Measurements from ENCODE around the gene DUSP22.
"Not testable (repeated sequence)": the region's sequence is repeated elsewhere in the genome, so short reads cannot be mapped to it uniquely, and the experiment has no call there.

Gene DUSP22

DNA sequence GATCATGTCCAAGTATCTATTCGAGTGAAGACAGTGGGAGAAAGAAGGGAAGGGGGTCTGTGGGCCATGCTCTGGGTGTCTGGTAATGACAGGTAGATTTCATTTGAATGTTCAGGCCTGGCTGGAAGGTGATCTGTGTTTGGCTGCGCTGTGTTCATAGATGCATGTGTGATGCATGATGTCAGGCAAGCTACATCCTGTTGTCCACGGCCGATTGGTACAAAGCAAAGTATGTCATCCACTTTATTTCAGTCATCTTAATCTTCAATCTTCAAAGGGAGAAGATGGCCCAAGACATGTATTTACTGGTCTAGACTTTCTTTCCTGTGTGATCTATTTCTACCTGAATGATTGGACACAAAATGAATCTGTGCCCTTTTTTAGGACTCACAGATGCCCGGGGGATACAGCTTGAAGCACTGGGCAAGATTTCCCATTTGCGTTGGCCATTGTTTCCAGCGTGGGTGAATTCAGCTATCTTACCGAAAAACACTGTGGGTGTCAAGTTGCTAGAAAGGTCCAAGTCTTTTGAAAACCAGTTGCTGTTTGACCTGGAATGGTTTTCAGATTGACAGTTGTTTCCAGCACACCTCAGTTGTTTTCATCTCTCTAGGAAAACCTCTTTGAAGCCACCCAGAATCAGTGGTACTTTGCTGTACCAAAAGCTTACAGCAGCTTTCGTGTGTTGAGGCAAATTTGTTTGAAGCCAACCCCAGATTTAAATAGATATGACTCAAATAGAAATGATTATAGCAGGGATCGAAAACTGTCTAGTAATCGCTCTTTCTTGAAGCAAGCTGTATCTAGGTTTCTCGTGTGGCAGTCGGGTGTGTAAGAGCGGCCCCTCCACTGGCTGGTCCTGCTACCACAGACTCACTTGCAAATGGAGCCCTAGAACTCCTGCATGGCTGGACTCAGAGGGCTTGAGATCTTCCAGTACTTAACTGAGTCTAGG lies 27.2 kb downstream of the DUSP22 start:
- no peak overlapping the region for H3K4me3 ChIP-seq (ENCODE audit: low read length)
- no peak for DNase-seq (ENCODE audit: low read depth, low spot score)

DNA sequence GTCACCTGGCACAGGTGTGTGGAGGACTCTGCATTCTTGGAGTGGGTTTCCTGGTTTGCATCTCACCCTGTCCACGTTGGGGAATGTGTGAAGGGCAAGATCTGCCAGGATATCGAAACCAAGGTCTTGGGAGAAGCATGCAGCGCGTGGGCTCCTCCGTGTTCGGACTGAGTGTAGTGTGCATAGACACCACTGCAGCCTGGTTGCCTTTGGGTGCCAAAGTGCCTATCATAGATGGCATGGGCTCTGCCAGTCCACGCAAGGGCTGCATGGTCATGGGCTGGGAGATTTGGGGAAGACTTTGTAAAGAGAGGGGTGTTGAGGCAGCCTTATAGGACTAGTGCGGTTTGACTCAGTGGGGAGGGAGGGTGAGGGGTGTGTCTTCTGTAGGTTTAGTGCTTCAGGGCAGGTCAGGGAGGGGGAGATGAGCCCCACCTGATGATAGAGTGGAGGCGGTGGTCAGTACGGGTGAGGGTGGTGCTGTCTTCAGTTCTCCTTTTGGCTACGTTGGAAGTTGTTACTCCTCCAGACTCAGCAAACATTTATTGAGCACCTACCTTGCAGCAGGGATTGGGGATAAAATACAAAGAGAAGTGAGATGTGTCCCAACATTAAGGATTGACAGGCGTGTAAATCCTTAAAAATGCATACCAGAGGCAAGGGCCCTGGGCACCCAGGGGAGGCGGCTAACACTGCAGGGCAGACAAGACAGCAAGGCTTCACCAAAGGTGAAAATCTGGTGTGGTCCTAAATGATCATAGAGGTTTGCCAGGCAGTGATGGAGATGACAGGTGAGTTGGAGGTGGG lies 28.3 kb downstream of the DUSP22 start:
- H3K4me3 ChIP-seq (ENCODE audit: low read length): no peak overlapping the region
- DNase-seq (ENCODE audit: low read depth, low spot score): no peak

- no peak overlapping the region for H3K4me3 ChIP-seq (ENCODE audit: low read length)
- DNase-seq (ENCODE audit: low read depth, low spot score): no peak
These were observed 28.8 kb downstream of the DUSP22 start for GRCh38 chr6:321158-321438.

DNA sequence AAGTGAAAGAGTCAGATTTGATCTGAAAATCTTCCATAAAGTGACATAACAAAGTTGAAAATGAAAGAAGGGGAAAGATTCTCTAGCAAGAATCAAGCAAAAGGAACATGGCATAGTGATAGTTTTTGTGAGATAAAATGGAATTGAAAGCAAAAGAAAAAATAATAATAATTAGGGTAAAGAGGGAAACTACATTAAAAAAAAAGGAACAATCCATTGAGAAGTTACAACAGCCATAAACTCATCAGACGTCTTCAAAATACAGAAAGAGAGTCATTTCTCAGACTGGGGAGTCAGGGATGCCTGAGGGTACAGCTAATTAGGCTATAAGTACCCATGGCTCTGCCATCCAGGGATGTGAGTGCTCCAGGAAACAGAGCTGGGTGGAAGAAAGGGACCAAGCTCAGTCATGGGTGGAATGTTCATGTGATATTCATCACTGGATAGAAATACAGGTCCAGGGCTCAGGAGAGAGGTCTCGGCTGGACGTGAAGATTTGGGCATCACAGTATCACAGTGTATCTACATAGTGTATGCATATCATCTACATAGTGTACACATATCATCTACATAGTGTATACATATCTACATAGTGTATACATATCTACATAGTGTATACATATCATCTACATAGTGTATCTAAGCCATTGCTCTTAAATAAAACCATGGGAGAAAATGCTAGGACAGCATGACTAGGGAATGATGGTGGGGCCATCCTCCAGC lies 29.4 kb downstream of the DUSP22 start:
- no peak for DNase-seq (ENCODE audit: low read depth, low spot score)
- no peak overlapping the region for H3K4me3 ChIP-seq (ENCODE audit: low read length)

GRCh38 chr6:322259-322930 lies 30.1 kb downstream of the DUSP22 start:
- H3K4me3 ChIP-seq (ENCODE audit: low read length): no peak overlapping the region
- no peak for DNase-seq (ENCODE audit: low read depth, low spot score)

GRCh38 chr6:322940-323729 lies 30.8 kb downstream of the DUSP22 start:
- no peak for DNase-seq (ENCODE audit: low read depth, low spot score)
- no peak overlapping the region for H3K4me3 ChIP-seq (ENCODE audit: low read length)

DNA sequence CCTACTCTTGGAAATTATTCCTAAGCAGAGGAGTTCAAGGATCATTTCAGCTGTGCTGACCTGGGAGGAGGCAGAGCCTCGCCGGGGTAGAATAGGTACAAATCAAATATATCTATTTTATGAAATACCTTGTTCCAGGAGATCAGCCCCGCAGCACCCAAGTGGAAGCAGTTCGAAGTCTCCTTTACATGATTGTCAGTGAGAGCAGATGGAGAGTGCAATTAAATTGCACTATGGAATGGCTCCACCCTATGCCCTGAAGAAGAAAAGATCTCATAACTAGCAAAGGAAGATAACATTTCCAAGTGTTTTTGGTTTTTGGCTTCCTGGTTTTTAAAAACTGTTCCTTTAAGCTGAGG lies 31.4 kb downstream of the DUSP22 start:
- H3K4me3 ChIP-seq (ENCODE audit: low read length): no peak overlapping the region
- no peak for DNase-seq (ENCODE audit: low read depth, low spot score)

DNA sequence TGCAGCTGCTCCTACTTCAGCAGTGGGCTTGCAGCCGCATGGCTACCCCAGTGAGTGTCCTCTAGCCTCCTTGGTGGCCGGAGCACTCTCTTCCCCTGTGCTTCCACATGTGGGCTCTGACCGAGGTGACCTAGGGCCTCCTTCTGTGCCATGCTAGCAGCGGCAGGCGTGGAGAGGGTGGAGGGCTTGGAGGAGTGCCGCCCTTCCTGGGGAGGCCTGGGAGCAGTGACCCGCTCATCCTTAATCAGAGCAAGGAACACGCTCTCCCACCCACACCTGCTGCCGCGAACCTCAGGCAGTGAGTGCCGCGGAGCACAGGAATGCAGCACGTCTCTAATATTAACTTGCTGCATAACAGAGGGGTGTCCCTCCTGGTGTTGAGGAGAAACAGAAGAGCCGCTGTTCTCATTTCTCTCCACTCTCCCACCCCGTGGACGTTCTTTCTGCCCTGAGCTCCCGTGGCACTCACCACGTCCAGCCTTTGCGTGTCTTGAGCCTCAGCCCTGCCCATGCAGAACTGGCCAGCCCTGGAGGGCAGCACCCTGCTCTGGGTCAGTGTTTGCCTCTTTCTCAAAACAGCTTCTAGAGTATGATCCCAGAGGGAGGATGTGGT lies 31.9 kb downstream of the DUSP22 start:
- no peak overlapping the region for H3K4me3 ChIP-seq (ENCODE audit: low read length)
- no peak for DNase-seq (ENCODE audit: low read depth, low spot score)

- DNase-seq (ENCODE audit: low read depth, low spot score): no peak
- H3K4me3 ChIP-seq (ENCODE audit: low read length): no peak overlapping the region
These were observed 32.4 kb downstream of the DUSP22 start for GRCh38 chr6:324729-325125.

DNA sequence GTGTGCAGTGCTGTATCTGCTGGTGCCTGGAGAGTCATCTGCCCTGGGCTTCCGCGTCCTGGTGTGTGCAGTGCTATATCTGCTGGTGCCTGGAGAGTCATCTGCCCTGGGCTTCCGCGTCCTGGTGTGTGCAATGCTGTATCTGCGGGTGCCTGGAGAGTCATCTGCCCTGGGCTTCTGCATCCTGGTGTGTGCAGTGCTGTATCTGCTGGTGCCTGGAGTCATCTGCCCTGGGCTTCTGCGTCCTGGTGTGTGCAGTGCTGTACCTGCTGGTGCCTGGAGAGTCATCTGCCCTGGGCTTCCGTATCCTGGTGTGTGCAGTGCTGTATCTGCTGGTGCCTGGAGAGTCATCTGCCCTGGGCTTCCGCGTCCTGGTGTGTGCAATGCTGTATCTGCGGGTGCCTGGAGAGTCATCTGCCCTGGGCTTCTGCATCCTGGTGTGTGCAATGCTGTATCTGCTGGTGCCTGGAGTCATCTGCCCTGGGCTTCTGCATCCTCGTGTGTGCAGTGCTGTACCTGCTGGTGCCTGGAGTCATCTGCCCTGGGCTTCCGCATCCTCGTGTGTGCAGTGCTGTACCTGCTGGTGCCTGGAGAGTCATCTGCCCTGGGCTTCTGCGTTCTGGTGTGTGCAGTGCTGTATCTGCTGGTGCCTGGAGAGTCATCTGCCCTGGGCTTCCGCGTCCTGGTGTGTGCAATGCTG lies 33.0 kb downstream of the DUSP22 start:
- not testable (repeated sequence) for DNase-seq (ENCODE audit: low read depth, low spot score); H3K4me3 ChIP-seq (ENCODE audit: low read length)

GRCh38 chr6:326066-326465 lies 33.8 kb downstream of the DUSP22 start:
- not testable (repeated sequence) for DNase-seq (ENCODE audit: low read depth, low spot score); H3K4me3 ChIP-seq (ENCODE audit: low read length)

GRCh38 chr6:326896-327537 lies 34.7 kb downstream of the DUSP22 start:
- no peak for DNase-seq (ENCODE audit: low read depth, low spot score)
- no peak overlapping the region for H3K4me3 ChIP-seq (ENCODE audit: low read length)

DNA sequence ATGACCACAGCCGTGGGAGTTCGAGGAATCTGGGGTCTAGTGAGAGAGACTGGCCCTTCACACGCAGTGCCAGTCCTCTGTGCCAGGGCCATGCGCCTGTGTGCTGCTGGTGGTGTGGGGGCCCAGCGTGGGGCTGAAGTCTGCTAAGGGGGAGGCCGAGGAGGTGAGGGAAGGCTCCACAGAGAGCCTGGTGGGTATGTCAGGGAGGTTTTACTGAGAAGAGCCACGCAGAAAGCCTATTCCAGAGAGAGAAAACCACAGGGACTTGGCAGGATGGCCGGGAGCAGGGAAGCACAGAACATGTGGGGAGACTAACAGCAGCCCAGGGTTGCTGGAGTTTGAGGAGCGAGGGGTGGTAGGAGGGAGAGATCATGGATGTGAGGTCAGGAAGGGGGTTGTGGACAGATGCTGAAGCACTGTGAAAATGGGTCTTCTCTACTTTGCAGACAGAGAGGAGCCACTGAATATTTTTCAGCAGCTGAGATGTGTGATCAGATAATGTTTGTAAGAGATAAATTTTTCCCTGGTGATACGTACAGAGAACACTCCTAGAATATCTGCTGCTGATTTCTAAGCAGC lies 35.3 kb downstream of the DUSP22 start:
- DNase-seq (ENCODE audit: low read depth, low spot score): no peak
- no peak overlapping the region for H3K4me3 ChIP-seq (ENCODE audit: low read length)

GRCh38 chr6:328136-328670 lies 35.9 kb downstream of the DUSP22 start:
- no peak for DNase-seq (ENCODE audit: low read depth, low spot score)
- no peak overlapping the region for H3K4me3 ChIP-seq (ENCODE audit: low read length)

DNA sequence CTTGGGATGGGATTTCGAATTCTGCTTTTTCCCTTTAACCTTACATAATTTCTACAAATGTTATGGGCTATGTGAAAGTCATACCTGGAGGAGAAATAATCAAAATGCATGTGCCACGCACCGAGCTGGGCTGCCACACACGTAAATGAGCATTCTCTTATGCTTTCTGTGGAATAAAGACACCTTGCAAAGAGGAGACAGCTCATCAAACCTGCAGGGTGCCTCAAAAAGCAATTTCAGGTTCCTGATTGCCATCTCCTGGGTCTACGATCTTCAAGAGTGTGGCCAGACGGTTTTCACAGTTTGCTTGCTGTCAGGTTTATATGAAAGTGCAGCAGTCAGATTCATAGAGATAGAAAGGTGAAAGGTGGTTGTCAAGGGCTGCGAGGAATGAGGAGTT lies 36.6 kb downstream of the DUSP22 start:
- no peak overlapping the region for H3K4me3 ChIP-seq (ENCODE audit: low read length)
- no peak for DNase-seq (ENCODE audit: low read depth, low spot score)

DNA sequence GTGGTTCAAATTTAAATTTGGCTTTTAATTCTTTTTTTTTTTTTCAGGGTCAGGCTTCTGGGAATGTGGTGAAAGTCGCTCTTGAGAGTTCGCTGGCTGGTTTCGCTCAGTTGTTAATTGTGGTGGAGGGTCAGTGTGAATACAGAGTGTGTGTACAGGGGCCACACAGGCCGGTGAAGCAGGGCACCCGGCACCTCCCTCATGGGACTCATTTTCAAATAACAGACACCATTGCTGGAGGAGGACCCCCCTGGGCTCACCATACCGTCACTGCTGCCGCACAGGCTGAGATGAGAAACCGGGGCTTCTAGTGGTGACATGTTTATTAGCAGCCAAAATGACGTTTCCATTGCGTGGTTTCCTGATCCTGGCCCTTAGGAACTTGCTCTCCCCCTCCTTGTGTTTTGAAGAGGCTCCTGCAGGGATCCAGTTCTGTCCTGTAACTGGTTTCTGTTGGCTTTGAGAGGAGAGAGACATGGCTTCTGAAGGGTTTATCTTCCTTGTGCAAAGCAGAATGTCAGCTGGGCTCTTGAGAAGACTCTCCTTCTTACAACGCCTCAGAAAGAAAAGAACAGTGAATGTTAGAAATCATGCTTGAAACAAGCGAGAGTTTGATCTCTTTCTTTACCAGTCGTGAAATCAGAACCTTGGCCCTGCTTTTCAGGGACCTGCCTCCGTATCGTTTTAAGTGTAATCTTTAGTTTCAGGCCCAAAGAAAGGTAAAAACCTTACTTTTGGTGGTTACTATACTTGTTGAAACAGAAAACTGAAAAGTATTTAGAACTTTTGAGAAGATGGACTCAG lies 37.8 kb downstream of the DUSP22 start:
- H3K4me3 ChIP-seq (ENCODE audit: low read length): no peak overlapping the region
- DNase-seq (ENCODE audit: low read depth, low spot score): no peak

All from Jurkat, Clone E6-1 (cell line).